NCI-H2107 treated with DMSO at 0.1 percent for 48 hours (cell line): ENCODE measurements around the gene ADGRF4.

Experiments
- DNase-seq: peaks from one replicate; lab custom pipeline; 2025; ENCODE audit not compliant: unreplicated experiment; lab: John Stamatoyannopoulos, UW

Gene ADGRF4

DNA sequence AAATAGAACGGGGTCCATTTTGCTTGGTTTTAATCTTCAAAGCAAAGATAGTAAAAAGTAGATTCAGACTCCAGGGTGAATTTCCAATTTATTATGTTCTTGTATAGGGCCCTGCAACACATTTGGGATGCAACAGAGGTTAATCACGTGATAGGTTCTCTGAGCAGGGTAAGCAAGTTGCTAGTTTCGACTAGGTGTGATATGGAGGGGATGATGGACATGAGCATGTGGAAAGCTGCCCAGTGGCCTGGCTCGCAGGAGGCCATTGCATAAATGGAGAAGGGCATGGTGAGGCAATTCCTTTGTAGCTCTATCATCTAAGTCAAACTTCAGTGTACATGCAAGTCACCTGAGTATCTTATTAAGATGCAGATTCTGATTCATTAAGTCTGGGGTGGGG, 17.7 kb upstream of the ADGRF4 start:
- no peak for DNase-seq

DNA sequence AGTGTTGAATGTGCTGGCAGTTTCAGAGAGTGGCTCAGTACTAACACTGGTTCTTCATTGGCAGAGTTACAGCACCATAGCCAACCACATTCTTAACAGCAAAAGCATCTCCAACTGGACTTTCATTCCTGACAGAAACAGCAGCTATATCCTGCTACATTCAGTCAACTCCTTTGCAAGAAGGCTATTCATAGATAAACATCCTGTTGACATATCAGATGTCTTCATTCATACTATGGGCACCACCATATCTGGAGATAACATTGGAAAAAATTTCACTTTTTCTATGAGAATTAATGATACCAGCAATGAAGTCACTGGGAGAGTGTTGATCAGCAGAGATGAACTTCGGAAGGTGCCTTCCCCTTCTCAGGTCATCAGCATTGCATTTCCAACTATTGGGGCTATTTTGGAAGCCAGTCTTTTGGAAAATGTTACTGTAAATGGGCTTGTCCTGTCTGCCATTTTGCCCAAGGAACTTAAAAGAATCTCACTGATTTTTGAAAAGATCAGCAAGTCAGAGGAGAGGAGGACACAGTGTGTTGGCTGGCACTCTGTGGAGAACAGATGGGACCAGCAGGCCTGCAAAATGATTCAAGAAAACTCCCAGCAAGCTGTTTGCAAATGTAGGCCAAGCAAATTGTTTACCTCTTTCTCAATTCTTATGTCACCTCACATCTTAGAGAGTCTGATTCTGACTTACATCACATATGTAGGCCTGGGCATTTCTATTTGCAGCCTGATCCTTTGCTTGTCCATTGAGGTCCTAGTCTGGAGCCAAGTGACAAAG, 17.0 kb upstream of the ADGRF4 start:
- DNase-seq: no peak

DNA sequence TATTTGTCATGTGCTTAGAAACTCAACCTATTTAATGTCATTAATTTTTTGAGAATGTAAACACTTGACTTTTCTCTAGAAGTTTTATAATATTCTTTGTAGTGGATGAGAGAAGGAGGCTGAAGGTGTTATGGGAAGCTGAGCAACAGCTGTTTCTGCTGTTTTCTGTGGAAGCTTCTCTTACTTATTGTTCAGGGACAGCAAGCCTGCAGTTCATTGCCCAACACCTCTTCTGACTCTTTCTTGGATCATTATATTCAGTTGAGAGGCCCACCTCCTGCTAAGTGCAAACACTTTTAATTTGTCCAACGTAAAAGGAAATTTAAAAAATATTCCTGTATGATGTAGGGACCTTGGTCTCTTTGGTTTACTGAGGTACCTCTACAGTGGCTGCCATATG, 12.0 kb upstream of the ADGRF4 start:
- DNase-seq: no peak

DNA sequence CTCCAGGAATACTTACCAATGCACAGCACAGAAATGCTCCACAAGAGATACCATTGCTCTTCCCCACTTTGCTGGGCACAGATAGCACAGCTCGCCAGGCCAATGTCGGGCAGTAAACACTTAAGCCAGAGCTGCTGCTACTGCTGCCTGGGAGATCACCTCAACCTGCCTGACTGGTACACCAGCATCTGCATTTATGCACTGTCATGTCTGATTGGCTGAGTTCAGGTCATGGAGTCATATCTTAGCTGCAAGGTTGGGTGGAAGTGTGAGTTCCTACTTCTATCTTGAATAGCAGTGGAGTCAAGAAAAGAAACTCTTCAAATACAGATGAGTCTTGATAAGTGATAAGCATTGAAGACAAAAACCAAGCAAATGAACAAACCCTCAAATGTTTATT, 10.9 kb upstream of the ADGRF4 start:
- DNase-seq: no peak

DNA sequence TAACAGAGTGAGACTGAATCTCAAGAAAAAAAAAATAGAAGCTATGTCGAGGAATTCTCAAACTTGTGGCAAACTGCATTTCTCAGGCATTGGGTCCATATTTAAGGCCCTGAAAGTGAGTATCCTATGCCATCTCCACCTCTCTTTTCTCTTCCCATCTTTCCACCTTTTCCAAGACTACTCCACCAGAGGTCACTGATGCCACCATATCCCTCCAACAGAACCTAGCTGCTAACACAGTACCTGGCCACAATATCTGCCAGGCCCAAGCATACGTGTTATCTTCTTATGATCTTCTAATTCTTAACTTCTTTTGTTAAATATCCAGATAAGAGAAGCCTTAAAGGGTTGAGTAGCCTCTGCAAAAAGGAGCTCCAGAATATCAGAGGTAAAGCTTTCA, 8.2 kb upstream of the ADGRF4 start:
- no peak for DNase-seq

DNA sequence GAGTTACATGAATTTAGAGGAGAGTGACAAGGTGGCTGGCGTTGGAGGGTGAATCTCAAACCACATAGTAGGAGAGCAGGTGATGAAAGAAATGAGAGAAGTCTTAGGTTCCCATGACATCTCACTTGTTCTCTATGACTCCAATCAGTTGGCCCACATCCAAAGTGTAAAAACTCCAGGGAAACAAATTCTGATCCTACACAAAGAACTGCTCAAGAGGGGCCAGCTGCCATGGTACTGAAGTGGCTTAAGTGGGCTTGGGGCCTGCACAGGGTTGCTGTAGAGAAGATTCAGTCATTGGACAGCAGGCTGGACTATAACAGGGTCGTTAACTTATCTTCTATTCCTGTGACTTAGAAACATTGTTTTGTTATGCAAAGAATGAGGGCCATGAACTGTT, 7.6 kb upstream of the ADGRF4 start:
- no peak for DNase-seq

DNA sequence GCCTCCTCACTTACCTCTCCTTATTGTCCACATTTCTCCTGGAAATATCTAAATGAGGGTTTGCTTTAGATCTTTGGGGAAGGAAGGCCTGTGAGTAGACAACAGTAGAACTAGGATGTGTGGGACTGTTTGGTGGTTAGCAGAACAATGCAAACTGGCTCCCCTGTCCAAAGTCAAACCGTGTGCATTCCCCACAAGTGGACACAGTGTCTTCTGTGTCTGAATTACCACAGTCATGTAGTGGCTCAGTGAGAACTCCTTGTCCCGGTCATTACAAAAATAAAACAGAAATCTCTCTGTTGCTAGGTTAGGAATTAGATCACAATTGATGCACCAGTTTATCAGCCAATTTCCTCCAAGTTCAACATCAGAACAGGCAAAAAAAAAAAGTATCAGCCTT, 455 bp upstream of the ADGRF4 start:
- DNase-seq: no peak

DNA sequence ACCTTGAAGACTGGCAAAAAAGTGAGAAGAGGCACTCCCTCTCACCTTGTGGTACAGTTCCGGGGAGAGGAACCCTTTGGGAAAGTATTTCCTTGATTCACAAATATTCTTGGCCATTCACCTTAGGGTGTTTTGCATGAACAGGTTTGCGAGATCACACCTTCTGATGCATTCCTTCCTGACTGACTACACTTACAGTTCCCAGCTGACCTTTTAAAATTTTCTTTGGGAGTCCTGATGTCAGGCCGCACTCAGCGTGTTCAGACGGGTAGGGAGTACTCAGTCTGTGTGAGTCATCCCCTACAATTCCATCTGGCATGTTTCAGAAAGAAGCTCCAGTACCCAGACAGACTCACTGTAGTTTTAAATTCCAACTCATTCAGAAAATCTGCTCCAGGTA, 1.7 kb downstream of the ADGRF4 start:
- no peak for DNase-seq

DNA sequence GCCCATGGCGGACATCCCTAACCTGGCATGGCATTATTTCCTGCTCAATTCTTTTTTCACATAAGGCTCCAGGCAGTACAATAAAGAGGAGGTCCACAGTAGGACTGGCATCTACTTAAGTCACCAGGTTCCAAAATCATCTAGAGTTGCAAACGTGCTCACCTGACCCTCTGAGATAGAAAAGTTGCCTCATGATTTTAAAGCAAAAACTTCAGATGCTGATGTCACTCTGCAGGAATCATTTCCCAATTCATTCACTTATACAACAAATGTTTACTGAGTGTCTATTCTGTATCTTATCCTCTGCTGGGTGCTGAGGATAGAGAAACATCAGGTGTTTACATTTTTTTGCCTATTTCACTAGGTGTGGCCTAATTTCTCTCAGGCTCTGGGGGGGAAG, 2.2 kb downstream of the ADGRF4 start:
- DNase-seq: no peak

DNA sequence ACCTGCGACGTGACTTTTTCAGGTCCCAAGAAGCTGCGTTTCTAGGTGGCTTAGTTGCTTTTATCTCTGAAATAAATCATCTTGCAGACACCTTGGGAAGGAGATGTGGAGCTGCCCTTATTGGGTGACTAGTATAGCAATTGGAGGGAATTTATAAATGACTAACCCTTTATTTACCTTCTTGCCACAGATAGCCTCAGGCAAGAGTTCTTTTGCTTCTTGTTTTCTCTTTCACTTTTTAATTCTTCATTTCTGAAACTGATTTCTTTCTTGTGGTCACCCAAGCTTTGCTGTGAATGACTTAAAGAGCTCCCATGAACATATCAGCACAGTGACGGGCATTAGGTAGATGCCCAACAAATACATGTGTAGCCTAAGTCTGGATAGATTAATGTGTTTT, 3.0 kb downstream of the ADGRF4 start:
- no peak for DNase-seq

DNA sequence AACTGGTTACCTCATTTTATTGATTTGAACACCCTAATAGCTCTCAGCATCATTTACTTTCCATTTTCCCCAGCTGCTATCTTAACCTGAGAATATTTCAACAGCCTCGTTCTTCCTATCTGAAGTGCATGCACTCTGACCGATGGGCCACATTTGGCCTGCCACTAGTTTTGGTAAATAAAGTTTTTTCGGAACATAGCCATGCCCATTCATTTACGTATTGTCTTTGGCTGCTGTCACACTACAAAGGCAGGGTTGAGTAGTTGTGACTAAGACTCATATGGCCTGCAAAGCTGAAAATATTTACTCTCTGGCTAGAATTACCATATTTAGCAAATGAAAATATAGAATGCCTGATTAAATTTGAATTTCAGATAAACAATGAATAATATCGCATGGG, 10.8 kb downstream of the ADGRF4 start:
- DNase-seq: no peak

DNA sequence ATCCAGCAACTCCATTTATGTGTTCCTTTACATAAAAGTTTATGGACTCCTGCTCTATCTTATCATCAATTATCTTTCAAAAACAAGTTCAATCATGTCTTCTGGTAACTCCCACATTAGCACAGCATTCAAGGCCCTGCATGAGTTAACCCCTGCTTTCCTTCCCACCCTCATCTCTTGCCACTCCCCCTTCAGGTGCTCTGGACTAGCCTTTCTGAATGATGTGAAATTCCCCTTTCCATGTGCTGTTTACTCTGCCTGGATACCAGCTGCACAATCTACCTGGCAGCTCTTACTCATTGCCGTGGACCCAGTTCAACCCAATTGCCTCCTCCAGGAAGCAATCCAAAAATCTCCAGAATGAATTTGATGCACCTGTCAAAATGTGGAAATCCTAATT, 11.9 kb downstream of the ADGRF4 start:
- no peak for DNase-seq

DNA sequence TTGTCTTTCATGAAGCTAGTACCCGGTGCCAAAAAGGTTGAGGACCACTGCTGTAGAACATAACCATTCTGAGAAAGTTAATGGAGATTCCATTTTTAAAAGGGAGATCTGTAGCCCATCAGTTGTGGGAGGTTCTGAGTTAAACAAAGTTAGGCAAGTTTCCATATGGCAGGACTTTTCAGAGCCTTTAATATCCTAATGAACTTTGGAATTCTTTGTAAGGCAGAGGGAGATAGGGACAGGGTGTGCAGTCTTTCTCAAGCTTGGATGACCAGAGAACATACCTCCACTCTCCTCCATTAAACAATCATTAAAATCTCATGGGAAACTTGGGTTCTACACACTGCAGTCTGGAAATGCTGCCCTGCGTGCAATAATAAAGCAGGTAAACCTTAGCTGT, 14.8 kb downstream of the ADGRF4 start:
- no peak for DNase-seq

DNA sequence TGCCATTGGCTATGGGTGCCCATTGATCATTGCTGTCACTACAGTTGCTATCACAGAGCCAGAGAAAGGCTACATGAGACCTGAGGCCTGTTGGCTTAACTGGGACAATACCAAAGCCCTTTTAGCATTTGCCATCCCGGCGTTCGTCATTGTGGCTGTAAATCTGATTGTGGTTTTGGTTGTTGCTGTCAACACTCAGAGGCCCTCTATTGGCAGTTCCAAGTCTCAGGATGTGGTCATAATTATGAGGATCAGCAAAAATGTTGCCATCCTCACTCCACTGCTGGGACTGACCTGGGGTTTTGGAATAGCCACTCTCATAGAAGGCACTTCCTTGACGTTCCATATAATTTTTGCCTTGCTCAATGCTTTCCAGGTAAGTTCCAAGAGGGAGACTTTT, 16.4 kb downstream of the ADGRF4 start:
- no peak for DNase-seq

DNA sequence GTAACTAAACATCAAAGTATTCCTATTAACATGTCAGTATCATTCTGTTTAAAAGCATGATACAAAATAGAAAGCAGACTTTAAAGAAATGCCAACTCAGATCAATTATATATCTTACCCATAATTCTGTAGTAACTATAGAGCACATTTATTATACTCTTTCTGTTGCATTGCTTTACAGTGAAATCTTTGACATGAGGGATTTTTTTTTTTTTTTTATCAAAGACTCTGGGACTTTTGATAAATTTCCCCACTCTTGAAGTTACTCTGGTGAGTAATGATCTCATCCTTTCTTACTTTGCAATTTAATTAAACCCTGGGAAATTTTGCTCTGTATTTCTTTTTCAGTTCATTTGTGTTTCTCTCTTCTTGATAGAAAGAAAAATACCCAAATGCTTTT, 17.4 kb downstream of the ADGRF4 start:
- no peak for DNase-seq

DNA sequence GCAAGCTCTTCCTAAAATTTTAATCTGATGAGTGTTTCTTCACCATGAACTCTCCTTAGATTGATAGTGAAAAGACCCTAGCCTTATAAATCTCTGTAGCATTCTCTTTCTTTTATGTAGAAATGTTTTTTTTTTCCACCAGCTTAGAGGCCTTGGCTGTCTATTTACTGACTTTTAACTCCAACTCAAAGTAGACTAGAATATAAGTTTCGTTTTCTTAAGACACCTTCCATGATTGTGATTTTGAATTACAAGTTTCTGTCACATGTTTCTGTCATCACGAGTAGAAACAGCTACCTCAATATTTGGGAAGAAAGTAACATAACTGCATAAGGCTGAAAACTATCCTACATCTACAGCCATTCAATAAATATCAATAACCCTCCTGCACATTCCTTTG, 17.8 kb downstream of the ADGRF4 start:
- no peak for DNase-seq

DNA sequence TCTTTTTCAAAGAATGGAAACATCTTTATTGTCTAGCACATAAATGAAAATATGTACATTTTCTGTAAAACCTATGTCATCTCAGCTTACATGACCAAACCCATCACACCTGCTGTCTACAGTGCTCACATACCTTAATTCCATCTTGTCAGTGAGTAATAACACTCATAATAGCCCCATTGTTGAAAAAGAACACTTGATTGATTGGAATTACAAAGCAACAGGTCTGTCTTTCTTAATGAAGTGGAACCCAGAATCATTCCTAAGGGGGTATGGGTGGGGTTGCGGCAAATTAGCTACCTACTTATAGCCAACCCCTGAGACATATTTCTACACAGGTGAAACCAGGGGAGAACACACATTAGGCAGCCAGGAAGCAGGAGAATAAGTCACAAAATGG, 20.2 kb downstream of the ADGRF4 start:
- DNase-seq: no peak

DNA sequence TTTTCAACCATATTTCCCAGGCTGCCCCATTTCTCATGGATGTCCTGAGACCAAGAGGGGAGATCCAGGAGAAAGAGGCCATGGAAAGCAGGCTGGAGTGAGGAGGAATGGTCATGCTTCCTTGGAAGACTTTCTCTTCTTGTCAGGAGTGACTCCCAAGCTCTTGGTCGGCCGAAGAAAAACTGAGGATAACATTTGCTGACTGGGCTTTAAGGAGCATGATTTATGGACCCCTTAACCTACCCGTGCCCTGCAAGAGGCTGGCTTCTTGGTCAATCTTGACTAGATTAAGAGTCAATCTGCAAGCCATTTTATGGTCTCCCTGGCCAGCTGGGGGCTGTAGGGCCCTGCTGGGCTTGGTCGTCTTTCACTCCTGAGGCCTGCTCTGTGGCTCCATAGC, 22.8 kb downstream of the ADGRF4 start:
- DNase-seq: no peak

DNA sequence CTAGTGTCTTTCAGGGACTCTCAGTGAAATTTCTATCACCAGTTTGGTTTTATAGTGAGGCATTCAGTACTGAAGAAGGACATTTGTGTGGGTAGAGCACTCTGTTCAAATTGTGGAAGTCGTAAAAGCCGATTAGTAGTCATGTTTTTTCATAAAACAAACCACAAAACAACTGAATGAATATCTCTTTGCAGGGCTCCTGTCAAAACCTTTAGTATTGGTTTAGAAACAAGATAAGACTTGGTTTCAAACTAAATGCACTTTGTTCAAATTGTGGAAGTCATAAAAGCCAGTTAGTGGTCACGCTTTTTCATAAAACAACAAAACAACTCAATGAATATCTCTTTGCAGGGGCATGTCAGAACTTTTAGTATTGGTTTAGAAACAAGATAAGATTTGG, 23.8 kb downstream of the ADGRF4 start:
- peak; percentile 1 for DNase-seq

DNA sequence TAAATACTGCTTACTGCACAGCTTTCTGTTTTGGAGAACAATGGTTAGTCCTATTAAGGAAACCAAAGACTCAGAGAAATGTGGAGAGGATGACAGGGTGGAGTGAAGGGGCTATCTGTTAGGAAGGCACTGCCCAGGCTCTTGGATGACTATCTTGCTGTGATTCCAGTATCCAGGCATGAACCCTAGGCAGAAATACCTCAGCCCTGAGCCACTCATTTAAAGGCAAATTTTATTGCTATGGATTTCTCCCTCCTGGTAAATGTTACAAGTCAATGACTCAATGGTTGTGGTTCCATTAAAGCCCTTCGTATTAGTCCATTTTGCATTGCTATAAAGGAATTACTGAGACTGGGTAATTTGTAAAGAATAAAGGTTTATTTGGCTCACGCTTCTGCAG, 25.9 kb downstream of the ADGRF4 start:
- no peak for DNase-seq

DNA sequence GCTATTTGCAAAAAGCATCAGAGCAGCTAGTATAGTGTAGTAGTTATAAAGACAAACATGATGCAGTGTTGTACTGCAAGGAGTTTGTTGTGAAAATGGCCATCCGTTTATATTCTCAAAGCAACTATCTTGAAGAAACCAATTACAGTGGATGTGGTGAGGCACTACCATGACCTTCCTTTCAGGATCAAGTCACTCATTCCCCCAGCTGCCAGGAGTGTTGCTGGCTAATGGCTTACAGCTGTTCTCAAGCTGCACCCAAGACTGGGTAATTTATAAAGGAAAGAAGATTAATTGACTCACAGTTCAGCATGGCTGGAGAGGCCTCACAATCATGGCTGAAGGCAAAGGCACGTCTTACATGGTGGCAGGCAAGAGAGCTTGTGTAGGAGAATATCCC, 29.0 kb downstream of the ADGRF4 start:
- no peak for DNase-seq

DNA sequence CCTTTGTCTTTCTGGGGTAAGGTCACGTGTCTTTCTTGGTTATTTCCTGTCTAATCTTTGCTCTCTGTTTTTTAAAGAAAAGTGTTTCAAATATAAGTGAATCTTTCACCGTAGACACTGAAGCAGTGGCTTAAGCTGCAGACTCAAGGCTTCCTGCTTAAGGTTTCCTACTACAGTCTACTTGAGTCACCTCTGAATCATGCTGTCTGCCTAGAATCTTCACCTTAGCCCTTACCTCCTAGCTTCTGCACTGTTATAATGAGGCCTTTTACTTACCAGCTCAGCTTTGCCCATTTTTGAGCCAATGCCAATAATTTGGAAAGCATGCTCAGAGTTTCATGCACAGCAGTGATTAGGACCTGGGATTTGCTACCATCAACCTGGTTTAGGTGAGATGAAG, 30.6 kb downstream of the ADGRF4 start:
- DNase-seq: no peak

DNA sequence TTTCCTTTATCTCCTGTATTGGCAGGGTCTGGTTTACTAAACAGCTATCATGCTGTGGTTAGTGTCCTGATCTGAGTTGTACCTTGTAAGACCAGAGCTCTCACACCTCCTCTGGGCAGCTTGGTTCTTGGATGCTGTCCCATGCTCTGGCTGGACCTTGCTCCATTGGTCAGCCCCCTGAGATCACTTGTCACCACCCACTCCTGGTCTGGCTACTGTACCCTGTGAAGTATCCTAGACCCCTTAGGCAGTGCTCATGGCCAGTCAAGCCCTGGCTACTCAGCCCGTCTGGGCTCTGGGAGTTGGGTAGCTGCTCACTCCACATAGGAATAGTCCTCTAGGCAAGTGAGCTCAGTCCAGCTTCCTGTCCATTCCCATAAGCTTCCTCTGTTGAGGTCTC, 31.1 kb downstream of the ADGRF4 start:
- no peak for DNase-seq
